HG03039 (cell line): Measurements from ENCODE around the gene TFF2.

Experiments
- ATAC-seq: cut with Tn5 transposase; IDR thresholded peaks from one replicate; pipeline ENCODE4 v1.9.1; 2021; ENCODE audit warnings: mild to moderate bottlenecking, moderate library complexity; ENCODE audit not compliant: unreplicated experiment

TFF2 gene

GRCh38 chr21:42350927-42351426 lies at the start of gene TFF2:
Gene TFF2 (minus strand): TSS chr21:42350994. CDS start chr21:42350957, 37 bp downstream.
- ATAC-seq: no peak

- no peak for ATAC-seq
Observed at GRCh38 chr21:42400525-42400924, 49.7 kb upstream of the TFF2 start.

DNA sequence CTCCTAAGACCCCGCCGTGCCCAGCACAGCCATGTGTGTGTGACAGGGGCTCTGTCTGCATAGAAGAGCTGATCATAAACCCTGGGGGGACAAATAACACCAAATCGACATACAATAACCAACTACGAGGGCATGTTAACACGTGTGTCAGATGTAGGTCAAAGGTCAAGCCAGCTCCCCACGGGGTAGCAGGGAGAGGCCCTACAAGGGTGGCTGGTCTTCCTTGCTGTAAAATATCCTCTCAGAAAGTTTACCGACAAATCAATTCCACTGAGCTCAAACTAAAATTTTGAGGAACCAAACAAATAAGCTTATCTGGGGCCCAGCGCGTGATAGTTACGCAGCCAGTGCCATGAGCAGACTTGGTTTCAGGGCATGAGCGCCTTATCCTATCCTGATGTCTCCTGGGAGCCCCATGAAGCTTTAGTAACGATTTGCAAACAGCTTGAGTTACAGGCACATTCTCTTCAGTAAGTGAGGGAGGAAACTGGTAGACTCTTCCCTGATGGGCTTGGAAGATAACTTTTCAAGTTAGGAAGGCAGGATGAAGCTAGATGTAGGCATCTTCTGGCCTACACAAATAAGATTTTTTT lies 47.7 kb upstream of the TFF2 start:
- ATAC-seq: no peak

- ATAC-seq: no peak
Observed at GRCh38 chr21:42397746-42398394, 47.1 kb upstream of the TFF2 start.

GRCh38 chr21:42396799-42397745 lies 46.3 kb upstream of the TFF2 start:
- ATAC-seq: no peak

- no peak for ATAC-seq
Observed at GRCh38 chr21:42395905-42396651, 45.3 kb upstream of the TFF2 start, which contains the start of gene TMPRSS3. Gene TMPRSS3 (minus strand): TSS chr21:42396052. CDS start chr21:42395417, 635 bp downstream.

DNA sequence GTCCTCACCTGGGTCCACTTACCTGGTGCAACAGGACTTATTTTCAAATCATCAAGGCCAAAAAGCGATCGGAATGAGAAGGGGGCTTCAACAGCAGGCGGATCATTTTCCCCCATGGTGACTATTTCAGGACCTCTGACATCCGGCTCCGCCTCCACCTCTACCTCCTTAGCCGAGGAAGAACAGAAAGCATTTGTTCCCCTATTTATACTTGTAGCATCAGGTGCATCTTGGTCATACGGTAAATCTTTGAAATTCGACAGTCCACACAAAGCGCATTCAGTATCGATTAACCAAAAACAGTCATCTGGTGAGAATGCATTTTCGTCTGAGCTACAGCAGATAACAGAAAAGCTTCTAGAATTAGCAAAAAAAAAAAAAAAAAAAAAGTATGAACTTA lies 44.5 kb upstream of the TFF2 start:
- no peak for ATAC-seq

- ATAC-seq: no peak
Observed at GRCh38 chr21:42393443-42393950, 42.7 kb upstream of the TFF2 start.

GRCh38 chr21:42392731-42393442 lies 42.1 kb upstream of the TFF2 start:
- no peak for ATAC-seq

- no peak for ATAC-seq
Observed at GRCh38 chr21:42391297-42391696, 40.5 kb upstream of the TFF2 start.

- ATAC-seq: no peak
Observed at GRCh38 chr21:42390696-42391095, 39.9 kb upstream of the TFF2 start.

DNA sequence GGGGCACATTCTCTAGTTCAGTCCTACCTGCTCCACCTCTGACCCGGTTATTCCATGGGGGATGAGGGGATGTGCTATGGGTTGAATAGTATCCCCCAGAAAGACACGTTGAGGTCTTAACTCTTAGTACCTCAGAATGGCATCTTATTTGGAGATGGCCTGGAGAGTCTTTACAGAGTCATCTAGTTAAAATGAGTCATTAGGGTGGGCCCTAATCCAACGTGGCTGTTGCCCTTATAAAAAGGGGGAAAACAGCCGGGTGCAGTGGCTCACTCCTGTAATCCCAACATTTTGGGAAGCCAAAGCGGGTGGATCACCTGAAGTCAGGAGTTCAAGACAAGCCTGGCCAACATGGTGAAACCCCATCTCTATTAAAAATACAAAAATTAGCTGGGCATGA lies 39.4 kb upstream of the TFF2 start:
- ATAC-seq: no peak

- no peak for ATAC-seq
Observed at GRCh38 chr21:42389449-42389835, 38.6 kb upstream of the TFF2 start.

- ATAC-seq: no peak
Observed at GRCh38 chr21:42388740-42389448, 38.1 kb upstream of the TFF2 start.

GRCh38 chr21:42387843-42388340 lies 37.1 kb upstream of the TFF2 start:
- ATAC-seq: no peak

GRCh38 chr21:42387164-42387563 lies 36.4 kb upstream of the TFF2 start:
- ATAC-seq: no peak

DNA sequence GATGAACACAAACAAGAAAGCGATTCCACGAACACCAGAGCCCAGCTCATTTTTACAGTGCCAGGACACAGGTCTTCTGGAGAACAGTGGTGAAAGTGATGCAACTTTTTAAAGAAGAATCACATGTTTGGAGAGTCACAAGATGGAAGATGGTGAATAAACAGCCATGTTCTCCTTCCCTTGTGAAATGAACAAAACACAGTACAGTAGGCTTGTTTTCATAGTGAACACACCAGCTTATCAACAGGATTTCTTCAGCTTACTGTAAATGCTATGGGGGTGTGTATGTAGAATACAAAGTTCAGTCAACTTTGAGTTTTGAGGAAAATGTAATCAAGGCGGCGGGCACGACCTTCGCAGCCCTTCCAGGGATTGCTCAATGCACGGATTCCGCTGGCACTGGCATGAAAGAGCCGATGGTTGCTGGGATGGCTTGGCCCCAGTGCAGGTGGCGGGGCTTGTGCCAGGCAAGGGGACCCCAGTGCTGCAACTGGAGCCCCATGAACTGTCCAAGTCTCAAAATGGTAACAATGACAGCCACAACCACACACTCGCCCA lies 35.3 kb upstream of the TFF2 start:
- no peak for ATAC-seq

DNA sequence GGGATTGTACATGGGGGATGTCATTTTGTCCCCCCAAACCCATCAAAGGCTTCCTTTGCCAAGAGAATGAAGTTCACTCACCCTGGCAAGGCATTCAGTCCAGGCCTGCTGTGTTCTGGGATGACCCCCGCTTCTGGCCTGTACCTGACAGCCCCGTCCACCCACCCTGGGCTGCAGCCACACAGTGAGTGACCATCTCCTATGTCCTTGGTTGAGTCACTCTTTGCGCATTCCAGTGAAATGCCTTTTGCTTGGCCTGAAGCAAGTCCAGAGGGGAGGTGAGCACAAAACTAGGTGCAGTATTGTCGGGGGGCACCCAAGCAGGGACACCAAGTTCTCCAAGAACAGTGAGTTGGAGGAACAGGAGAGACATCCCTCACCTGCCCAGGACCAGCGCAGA lies 34.8 kb upstream of the TFF2 start:
- no peak for ATAC-seq

DNA sequence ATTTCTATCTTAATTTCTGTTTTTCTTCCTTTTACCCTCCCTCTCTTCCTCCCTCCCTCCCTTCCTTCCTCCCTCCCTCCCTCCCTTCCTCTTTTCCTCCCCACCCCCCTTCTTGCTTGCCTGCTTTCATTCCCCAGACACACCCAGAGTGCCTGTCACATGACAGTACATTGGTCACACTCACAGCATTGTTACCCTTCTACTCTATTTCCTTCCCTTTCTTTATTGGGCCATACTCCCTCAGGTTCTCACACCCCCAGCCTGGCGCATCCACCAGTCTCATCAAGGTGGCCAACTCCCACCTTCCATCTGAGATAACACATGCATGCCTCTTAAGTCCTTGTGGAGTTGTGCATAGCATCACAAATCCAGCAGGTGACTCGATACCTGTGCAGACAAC lies 34.2 kb upstream of the TFF2 start:
- no peak for ATAC-seq
